Activated gamma-delta T cell (primary cell): ENCODE measurements around the gene DNAH17.

Experiments used
- DNase-seq: peaks from one replicate; lab custom pipeline; 2025; lab: John Stamatoyannopoulos, UW

Gene DNAH17

DNA sequence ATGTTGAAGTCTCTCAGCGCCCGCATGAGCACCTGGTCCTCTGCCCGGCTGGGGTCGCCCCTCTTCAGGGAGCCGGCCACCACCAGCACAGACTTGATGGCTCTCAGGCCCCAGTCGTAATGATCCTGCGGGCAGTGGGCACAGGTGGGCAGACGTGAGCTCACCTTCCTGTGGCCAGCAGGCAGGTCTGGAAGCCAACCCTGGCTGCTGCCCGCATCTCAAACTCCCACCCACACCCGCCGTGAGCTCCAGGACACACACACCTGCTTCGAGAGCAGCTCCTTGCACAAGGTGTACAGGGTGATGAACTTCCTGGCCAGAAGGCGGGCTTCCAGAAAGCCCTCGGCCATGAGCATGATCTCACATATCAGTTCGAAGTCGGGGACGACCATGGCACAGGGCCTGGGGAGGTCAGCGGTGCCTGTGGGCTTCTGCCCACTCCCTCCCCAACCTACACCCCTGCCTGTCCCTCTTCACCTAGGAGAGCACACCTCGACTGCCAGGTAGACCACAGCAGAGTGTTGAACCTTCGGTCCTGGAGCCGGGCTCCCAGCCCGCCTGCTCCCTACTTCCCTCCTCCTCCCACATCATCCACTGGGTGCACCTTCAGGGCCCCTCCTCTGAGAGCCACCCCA, 82.4 kb downstream of the DNAH17 start:
- DNase-seq, result no peak

DNA sequence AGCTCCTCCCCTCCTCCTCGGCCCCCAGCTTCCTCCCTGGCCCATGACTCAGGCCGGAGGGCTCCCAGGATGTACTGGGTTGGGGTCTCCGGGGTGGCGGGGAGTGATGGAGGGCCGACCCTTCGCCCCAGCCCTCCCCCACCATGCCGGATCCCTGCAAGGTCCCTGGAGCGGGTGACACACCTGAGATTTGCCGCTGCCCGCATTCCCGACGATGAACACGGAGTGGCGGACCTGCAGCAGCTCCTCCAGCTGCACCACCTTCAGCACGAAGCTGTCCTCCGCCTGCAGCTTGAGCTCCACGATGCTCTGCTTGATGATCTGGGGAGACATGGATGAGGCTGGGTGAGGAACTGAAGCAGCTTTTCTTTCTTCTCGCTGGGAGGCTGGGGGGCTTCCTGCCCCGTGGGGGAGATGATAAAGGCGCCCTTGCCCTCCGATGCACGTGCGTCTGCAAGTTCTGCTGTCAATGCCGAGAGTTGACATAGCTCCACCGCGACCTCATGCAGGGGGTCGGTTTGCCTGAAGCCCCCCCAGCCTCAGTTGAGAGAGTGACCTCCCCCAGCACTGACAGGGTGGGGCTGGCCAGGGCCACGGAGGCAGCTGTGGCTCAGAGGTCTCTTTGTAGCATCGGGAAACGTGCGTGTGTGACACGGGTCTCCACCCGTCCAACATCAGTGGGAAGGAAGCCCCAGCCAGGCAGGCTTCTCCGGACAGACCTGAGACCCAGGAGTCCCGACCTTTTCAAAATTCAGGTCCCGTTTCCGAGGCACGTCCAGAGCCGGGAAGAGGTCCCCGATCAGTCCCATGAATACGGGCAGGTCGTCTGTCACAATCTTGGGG, 83.1 kb downstream of the DNAH17 start:
- no peak for DNase-seq

DNA sequence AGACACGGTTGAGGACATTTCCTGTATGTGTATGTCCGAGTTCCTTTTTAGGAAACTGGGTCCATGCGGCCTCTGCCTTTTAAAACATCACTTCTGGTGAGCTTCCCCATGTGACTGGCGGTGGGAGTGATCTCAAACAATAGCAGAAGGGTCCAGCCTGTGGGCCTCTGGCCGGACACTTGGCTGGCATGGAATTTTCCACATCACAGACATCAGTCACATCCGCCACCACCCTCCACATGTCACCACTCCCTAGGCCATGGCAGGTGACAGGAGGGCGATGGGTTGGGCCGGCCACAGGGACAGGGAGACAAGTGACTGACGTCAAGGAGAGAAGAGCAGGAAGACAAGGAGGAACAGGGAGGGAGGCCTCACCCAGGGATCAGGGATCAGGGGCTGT, 83.7 kb downstream of the DNAH17 start:
- no peak for DNase-seq

DNA sequence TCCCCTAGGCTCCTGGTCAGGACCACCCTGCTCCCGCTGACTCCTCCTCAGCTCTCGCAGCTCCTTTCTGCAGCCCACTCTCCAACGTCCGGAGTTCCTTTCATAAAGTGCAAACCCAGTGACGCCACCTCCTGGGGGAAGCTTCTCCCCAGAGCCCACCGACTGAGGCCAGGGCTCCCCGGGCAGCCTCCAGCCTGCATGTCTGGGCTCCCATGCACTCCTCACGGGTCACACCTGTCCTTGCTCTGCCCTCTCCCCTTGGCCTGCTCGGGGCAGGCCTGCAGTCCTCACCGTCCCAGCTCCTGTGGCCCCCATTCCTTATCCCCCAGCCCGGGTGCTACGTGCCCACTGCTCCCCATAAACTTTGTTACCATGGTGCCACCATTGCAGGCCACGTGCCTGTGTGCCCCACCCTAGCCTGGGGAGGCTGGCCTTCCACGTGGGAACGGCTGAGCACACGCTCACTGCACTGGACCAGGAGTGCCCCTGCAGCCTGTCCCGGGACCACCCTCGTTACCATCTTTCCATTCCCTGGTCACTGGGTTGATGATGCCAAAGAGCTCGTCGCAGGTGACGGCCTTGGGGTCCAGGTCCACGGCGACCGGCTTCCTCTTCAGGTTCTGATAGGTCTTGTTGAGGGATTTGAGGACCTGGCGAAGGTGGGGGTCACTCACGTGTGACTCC, 84.9 kb downstream of the DNAH17 start:
- DNase-seq, result no peak

DNA sequence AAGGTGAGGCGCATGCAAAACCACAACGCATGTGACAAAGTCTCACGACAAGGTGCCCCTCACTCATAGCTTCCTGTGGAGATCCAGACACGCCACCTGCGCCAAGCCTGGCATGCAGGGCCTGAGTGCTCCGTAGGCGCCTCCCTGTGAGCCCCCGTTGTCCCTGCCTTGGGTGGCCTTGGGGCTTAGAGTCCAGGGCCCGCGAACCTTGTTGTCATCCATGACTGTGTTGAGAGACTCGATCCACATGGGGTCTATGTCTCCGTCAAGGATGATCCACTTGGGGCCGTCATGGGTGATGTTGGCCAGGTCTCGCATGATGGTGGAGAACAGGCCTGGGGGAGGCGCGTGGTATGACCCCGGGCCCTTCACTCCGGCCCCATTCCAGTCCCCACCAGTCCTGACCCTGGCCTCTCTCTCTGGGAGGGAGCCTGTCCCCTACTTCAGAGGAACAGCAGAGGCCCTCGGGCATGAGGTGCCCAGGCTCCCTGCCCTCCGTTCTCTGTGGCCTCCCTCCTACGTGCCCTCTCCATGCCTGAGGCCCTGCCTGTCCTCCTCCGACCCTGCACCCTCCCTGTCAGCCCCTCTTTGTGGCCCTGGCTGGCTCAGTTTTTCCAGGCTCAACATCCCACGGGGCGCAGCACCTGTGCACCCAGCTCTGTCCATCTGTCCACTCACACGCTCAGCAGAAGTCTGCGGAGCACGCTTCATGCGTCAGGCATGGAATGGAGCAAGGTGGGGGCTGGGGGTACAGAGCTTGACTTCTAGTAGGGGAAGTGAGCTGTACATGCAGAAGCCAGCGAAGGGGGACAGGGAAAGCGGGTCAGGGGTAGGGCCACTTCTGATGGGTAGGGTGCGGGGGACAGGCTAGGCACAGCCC, 85.7 kb downstream of the DNAH17 start:
- no peak for DNase-seq

DNA sequence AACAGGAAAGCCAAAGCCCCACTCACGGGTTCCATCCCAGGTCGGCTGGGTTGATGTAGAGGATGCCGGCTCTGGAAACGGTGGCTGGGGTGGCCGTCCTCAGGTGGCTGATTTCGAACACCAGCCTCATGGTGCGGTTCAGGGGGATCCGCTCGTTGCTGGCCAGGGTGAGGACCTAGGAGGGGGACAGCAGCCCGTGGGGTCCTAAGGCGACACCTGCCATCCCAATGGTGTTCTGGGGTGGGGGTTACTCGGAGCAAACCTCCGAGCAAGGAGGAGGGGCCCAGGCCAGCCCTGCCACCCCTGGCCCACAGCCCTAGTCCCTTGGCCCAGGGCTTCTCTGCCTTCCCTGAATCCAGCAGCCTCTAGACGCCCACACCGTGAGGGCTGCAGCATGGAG, 86.5 kb downstream of the DNAH17 start:
- no peak for DNase-seq

DNA sequence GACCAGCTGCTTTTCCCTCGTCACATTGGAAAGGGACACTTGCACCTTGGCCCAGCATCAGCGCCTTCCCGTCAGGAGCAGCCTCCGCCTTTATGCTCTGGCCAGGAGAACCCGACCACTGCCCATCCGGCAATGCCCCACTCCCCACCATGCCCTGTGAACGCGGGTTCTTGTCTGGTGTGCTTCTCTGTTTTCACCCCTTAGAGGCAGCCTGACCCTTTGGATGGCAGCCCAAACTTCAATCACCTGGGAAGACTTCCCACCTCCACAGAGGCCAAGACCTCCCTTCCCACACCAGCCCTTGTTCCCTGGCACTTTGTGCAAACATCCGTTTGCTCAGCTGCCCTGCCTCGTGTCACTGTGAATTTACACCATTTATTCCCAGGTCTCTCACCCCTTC, 87.0 kb downstream of the DNAH17 start:
- no peak for DNase-seq

DNA sequence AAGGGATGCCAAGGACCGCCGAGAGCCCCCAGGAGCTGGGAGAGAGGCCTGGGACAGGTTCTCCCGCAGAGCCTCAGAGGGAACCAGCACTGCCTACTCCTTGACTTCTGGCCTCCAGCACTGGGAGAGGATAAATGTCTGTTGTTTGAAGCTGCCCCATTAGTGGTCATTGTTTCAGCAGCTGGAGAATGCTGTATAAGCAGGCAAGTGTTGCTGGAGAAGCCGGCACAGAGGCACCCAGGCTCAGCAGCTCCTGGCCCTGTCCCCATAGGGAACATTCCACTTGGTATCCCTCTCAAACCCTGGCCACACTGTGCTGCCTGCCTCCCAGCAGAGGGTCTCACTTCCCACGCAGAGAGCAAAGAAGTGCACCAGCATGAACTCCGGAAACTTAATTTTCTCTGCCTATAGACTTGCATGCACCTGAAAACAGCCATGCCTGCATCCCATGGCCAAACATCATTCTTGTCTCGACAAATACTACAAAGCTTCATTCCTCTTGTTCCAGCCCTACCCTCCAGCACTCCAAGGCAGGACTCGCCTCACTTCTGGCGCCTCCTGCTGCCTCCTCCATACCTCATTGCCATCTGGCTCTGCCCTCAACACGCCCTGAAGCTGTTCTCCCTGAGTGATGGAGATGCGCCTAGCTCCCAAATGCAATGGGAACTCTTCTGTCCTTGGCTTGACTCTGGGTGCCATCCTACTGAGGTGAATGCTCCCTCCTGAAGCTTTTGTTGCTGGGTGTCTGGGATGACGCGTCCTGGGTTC, 88.1 kb downstream of the DNAH17 start:
- no peak for DNase-seq

DNA sequence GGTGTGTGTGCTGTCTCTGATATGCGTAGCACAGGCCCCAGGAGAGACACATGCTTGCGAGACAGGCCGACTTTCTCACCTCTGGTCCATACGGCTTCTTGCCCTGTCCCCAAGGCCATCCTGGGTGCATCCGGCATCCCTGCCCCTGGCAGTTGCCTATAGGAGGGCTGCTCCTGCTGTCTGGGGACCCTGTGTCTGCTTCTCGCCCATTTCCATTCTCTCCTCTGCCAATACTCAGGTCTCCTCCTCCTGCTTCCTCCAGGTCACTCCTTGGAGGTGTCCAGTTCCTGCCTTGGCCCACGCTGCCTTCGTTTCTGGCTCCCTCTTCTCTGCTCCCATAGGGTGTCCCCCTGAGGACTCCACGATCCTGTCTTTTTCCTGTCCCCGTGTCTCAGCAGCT, 89.0 kb downstream of the DNAH17 start:
- DNase-seq, result no peak

DNA sequence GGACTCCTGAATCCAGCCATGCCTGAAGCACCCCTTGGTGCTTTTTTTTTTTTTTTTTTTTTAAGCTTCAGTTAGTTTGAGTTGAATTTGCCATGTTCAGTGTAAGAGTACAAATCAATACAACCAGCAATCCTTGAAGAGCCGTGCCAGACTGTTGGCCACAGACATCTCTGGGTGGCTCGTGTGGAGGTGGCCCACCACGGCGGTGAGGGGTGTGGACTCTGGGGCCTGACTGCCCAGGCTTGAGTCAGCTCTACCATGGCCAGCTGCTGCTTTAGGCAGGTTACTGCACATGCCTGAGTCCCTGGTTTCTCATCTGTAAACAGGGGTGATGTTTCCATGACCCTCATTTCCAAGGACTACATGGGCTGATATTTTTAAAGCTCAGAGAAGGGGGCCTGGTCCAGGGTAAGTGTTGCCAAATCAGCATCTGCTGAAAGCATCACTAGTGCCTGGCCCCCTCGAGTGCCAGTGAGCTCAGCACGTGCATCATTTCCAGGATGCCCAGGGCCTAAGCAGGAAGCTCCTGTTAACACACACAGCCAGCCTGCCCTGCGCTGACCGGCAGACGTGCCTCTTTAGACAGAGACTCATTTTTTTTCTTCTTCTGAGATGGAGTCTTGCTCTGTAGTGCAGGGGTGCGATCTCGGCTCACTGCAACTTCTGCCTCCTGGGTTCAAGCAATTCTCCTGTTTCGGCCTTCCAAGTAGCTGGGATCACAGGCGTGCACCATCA, 90.1 kb downstream of the DNAH17 start:
- no peak for DNase-seq

DNA sequence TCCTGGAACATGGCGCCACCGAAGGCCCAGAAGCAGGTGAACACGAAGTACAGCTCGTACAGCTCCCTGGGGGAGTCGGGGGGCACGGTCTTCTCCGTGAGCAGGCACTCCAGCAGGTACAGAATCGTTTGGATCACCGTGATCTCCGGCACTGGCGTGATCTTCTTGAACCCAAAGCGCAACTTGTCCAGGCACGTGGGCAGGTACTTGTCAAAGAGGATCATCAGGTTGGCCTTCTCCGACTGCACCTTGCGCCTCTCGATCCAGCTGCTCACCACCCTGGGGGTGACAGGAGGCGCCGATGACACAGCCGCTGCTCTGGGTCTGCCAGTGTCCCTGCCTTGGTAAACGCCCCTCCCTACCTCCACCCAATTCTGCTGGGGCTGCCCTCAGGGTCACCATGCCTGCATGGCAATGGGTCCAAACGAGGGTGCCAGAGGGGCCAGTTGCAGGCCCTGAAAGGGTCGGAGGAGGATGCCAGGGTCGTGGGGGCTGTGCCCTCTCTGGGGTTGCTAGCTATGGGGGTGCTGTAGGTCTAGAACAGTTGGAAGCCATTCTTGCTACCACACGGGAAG, 90.9 kb downstream of the DNAH17 start:
- DNase-seq, result no peak

DNA sequence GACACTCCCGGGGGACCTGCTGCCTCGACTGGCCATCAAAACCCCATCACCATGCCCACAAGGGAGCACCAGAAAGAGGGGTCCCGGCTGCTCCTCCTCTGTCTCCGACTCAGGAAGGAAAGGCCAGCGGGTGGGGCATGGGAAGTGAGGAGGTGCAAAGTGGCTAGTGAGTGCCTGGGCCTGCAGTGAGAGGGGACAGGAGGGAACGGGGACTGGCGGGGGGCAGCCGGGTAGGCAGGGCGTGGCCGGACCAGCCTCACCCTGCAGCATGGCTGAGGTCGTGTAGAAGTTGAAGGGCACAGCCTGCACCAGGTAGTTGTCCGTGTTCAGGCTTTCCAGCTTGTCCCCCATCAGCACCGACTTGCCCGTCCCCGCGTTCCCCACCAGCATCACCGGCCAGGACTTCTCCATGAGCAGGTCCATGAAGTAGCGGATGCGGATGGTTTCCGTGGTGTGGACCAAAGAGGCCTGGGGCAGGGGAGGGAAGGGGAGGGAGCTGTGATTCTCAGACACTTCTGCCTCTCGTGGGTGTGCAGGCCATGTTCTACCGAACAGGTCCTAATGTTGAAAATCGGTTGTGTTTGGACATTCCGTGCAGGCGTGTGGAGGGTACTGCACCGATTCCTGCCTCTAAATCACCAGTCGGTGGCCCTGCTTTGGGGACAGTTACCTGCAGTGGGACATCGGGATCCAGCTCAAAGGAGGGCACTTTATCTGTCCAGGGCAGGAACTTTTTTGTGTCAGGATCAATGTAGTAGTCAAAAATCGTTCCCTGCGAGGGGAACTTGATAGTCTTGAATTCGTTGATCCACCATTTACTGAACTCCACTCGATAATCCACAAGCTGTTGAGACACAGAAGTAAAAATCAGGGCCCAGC, 91.7 kb downstream of the DNAH17 start:
- no peak for DNase-seq

DNA sequence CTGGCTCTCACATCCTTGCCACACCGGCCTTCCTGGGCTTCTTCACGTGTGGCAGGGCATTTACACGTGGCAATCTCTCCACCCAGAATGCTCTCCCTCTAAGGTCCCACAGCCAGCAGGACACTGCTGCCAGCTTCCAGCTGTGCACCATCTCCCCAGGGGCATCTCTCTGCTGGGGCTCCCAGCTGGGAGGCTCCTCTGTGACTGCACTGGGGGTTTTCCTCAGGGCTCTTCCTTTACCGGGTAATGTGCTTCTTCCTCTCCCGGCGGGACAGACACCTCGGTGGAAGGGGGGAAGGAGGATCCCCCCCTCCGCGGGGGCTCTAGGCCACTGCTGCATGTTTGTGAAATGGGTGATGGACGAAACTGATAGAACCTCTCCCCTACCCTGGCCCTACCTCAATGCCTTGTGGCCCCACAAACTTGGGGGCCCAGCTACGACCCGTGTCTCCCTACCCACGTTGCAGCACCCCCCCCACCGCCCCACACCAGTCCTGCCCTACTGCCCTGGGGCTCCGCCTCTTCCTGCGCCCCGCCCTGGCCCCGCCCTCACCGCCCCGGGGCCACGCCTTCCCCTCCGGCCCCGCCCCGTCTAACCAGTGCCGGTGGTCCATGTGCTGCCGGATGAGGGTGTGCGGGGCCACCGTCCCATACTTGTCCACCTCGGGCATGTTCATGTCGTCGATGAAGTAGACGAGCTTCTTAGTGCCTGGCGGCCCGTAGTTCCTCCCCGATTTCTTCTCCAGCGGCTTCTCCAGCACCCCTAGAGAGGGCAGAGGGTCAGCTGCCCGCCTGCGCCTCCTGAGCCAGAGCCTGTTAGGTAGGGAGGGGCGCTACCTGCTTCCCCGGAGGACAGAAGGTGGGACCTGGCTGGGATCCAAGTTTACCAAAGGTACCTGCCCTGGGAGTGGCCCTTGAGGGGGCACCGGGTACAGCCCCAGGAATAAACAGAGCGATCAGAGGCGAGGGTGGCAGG, 92.6 kb downstream of the DNAH17 start:
- no peak for DNase-seq

DNA sequence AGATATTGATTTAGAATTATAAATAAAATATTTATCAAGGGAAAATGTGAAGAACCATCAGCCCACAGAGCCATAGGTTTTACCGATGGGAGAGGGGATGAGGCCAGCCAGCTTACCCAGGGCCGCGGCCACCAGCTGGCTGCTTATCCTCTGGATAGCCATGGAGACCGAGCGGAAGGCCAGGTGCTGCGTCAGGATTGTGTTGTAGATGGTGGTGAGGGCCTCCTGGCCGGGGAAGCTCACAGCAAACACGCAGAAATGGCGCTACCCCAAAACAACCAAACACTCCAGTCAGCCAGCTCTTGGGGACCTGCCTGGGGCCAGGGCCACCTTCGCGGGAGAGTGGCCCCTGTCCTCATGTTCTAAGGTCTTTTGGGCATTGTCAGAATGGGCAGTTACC, 97.8 kb downstream of the DNAH17 start:
- no peak for DNase-seq

DNA sequence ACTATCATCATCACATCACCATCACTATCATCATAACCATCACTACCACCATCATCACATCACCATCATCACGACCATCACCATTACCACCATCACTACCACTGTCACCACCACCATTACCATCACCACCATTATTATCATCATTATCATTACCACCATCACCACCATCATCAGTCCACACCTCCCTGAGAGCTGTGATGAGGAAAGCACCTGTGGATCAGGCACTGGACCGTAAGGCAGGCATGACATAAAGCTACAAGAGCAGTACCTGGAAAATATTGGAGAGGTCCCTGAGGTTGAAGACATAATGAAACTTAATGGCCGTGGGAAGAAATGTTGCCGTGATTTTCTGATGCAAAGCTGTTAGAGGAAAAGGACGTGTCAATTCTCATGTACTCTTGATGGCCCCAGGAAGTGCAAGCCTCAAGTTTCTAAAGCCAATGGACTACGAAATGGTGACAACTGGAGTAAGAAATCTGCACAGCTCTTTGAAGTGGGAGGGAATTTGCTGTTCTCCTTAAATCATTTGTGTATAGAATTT, 98.4 kb downstream of the DNAH17 start:
- no peak for DNase-seq

DNA sequence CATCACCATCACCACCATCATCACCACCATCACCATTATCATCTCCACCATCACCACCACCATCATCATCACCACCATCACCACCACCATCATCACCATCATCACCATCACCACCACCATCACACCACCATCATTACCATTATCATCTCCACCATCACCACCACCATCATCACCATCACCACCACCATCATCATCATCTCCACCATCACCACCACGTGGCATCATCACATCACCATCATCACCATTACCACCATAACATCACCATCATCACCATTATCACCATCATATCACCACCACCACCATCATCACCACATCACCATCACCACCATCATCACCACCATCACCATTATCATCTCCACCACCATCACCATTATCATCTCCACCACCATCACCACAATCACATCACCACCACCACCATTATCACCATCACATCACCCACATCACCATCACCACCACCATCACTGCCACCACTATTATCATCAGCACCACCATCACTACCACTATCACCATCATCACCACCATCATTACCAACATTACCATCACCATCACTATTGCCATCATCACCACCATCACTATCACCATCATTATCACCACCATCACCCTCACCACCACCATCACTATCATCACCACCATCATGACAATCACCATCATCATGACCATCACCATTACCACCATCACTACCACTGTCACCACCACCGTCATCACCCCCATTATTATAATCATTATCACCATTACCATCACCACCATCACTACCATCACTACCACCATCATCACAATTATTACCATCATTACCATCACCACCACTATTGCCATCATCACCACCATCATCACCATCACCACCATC, 99.1 kb downstream of the DNAH17 start:
- no peak for DNase-seq

DNA sequence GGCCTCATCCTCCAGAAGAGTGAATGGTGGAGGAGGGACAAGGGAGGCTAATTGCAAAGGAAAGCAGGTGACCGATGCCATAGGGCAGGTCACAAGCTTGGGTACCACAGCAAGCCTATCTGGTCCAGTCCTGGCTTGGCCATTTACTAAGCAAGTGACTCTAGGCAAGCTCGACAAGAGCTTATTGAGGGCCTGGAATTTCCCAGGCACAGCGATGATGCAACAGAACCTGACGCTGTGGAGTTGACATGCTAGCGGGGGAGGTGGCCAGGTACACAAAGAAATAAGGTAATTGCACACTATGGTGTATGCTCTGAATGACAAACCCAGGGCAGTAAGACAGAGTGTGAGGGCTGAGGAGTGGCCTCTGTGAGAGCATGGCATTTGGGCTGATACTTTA, 100.2 kb downstream of the DNAH17 start:
- no peak for DNase-seq
